Endothelial cell of umbilical vein (primary cell): ENCODE data around the gene ZNF423. TPM values are rescaled to one million over a fixed set of nuclear protein-coding genes. Genes with fewer than 3 reads are reported as not detected.

Experiments
- BruUV-seq: library from RNA; stranded (reverse); fragments of 400-500 nt; replicated peaks from 2 replicates; lab custom pipeline; 2021; lab: Mats Ljungman, UMichigan
- CTCF ChIA-PET: fragments of 300-600, 350-600 bp; sonication (Branson Sonifier 250); formaldehyde crosslinking; loops from one replicate; lab custom pipeline; 2021; ENCODE audit warnings: antibody characterized with exemption, inconsistent platforms; lab: Charles Lee
- POLR2A ChIA-PET: fragments of 300-600, 350-600 bp; sonication (Branson Sonifier 250); formaldehyde crosslinking; loops from one replicate; lab custom pipeline; 2021; ENCODE audit warnings: antibody characterized with exemption, inconsistent platforms; lab: Charles Lee
- DNase-seq: peaks from one replicate; pipeline ENCODE4 v3.0.0-alpha.2; 2011; ENCODE audit warnings: low read depth, low spot score
- FAIRE-seq: peaks from 2 replicates; lab custom pipeline; 2011; peaks lifted over from hg19 to GRCh38; lab: Jason Lieb, UNC
- H2AFZ ChIP-seq: 2 replicates; pipeline ENCODE4 v1.6.0; 2012; ENCODE audit warnings: low read depth, low read length, control low read depth, inconsistent platforms
- H3K27ac ChIP-seq: 2 replicates; pipeline ENCODE4 v1.5.1; 2011; ENCODE audit warnings: low read depth, mild to moderate bottlenecking, control low read depth, low read length, moderate library complexity; ENCODE audit not compliant: insufficient read depth
- H3K27me3 ChIP-seq, 2 experiments: 2 replicates each; pipeline versions ENCODE4 v1.6.0 to v1.6.1; 2011; ENCODE audit warnings: low read length in 2 of 2, mixed read lengths in 1 of 2; ENCODE audit not compliant: control insufficient read depth in 2 of 2, insufficient read depth in 2 of 2
- H3K36me3 ChIP-seq, 2 experiments: 2 replicates in 1 of 2; 3 replicates in 1 of 2; pipeline ENCODE4 v1.5.1; 2011; ENCODE audit warnings: low read length in 2 of 2, mild to moderate bottlenecking in 1 of 2, moderate library complexity in 1 of 2; ENCODE audit not compliant: control insufficient read depth in 2 of 2, insufficient read depth in 2 of 2; ENCODE audit errors: extremely low read depth in 1 of 2
- H3K4me1 ChIP-seq: 3 replicates; pipeline ENCODE4 v1.5.1; 2011; ENCODE audit warnings: mild to moderate bottlenecking, low read length; ENCODE audit not compliant: control insufficient read depth, insufficient read depth; ENCODE audit errors: extremely low read depth
- H3K4me2 ChIP-seq: 2 replicates; pipeline ENCODE4 v1.6.1; 2011; ENCODE audit warnings: low read length, control low read depth, mixed read lengths; ENCODE audit not compliant: insufficient read depth
- H3K4me3 ChIP-seq, 3 experiments: fragments of 200-600 bp in 1 of 3; sonication (generic), shearing (Covaris generic) in 1 of 3; replicated peaks in 1 of 3; 2 replicates each; pipeline ENCODE4 v1.5.1; 2011 to 2016; ENCODE audit warnings: control low read depth in 3 of 3, low read length in 3 of 3, mild to moderate bottlenecking in 2 of 3, inconsistent platforms in 1 of 3, low read depth in 1 of 3, moderate library complexity in 1 of 3; ENCODE audit not compliant: insufficient read depth in 1 of 3
- H3K79me2 ChIP-seq: 2 replicates; pipeline ENCODE4 v1.6.0; 2012; ENCODE audit warnings: low read length, inconsistent platforms; ENCODE audit not compliant: control insufficient read depth, insufficient read depth
- H3K9ac ChIP-seq: replicated peaks from 2 replicates; pipeline ENCODE3; 2011; ENCODE audit warnings: low read length, control low read depth; ENCODE audit not compliant: insufficient read depth; ENCODE audit errors: extremely low read depth
- H3K9me1 ChIP-seq: replicated peaks from 3 replicates; pipeline ENCODE4 v1.6.0; 2011; ENCODE audit warnings: mild to moderate bottlenecking, low read length; ENCODE audit not compliant: control insufficient read depth, insufficient read depth; ENCODE audit errors: extremely low read depth
- H3K9me3 ChIP-seq: replicated peaks from 2 replicates; pipeline ENCODE4 v1.5.1; 2012; ENCODE audit warnings: low read length, inconsistent platforms; ENCODE audit not compliant: control insufficient read depth, insufficient read depth
- H4K20me1 ChIP-seq: replicated peaks from 2 replicates; pipeline ENCODE3; 2011; ENCODE audit warnings: mild to moderate bottlenecking, low read length; ENCODE audit not compliant: control insufficient read depth, insufficient read depth; ENCODE audit errors: extremely low read depth
- EZH2 ChIP-seq: IDR thresholded peaks from 2 replicates; pipeline ENCODE4 v1.6.1; 2012; ENCODE audit warnings: borderline replicate concordance, low read depth, mild to moderate bottlenecking, moderate library complexity, low read length, inconsistent platforms; ENCODE audit not compliant: severe bottlenecking
- FOS ChIP-seq: IDR thresholded peaks from 2 replicates; pipeline ENCODE4 v1.6.1; 2011; ENCODE audit warnings: mild to moderate bottlenecking, low read length, moderate library complexity, borderline replicate concordance; ENCODE audit not compliant: insufficient read depth
- GATA2 ChIP-seq: IDR thresholded peaks from 2 replicates; pipeline ENCODE4 v1.7.0; 2011; ENCODE audit warnings: low read depth, mild to moderate bottlenecking, moderate library complexity, mixed read lengths, low read length; ENCODE audit not compliant: insufficient read length, insufficient read depth
- JUN ChIP-seq: IDR thresholded peaks from 2 replicates; pipeline ENCODE4 v1.6.1; 2011; ENCODE audit warnings: borderline replicate concordance, low read depth; ENCODE audit not compliant: insufficient read length, insufficient read depth
- MYC ChIP-seq: IDR thresholded peaks from one replicate; pipeline ENCODE4 v1.6.1; 2011; ENCODE audit warnings: mild to moderate bottlenecking, low read depth, low read length
- POLR2A ChIP-seq: IDR thresholded peaks from 2 replicates; pipeline ENCODE4 v1.6.1; 2012; ENCODE audit warnings: low read depth, mild to moderate bottlenecking, control low read depth, low read length
- POLR2AphosphoS5 ChIP-seq: IDR thresholded peaks from 2 replicates; pipeline ENCODE4 v1.6.1; 2012; ENCODE audit warnings: low read depth, mild to moderate bottlenecking, control low read depth, low read length, moderate library complexity; ENCODE audit not compliant: insufficient read depth
- dilution Hi-C: fragments of 300-500 bp; cut with MboI; formaldehyde crosslinking; loops from one replicate; pipeline ENCODE4 v1.15.0; 2019; ENCODE audit warnings: low sequenced_read_pairs; ENCODE audit not compliant: extremely low pct_ligation_motif_present
- intact Hi-C: fragments of 100-400 bp; cut with micrococcal nuclease; formaldehyde crosslinking; loops from one replicate; pipeline ENCODE4 v1.10.0; 2022
- polyA plus RNA-seq, 4 experiments: library from polyadenylated mRNA; depleted of rRNA in 3 of 4; stranded (reverse) in 3 of 4; unstranded in 1 of 4; fragments of >200 nt; gene quantifications; 2 replicates each; pipeline versions ENCODE4 v1.2.1 to v1.2.3, GENCODE V29; 2011 to 2012; ENCODE audit warnings: missing spikeins in 1 of 4
- total RNA-seq: library from RNA; stranded (reverse); gene quantifications from 2 replicates; pipeline ENCODE4 v1.2.3, GENCODE V29; 2021
- TF ChIP-seq, protein P1 (sequence below), 2 donors: IDR thresholded peaks; 1 replicate in 1 of 2; 2 replicates in 1 of 2; pipeline ENCODE4 v1.5.1; 2011; ENCODE audit warnings: low read length in 2 of 2, mild to moderate bottlenecking in 2 of 2, moderate library complexity in 2 of 2, control low read depth in 1 of 2, inconsistent platforms in 1 of 2, low read depth in 1 of 2; ENCODE audit not compliant: insufficient read depth in 1 of 2; ENCODE audit errors: extremely low read depth in 1 of 2
- TF ChIP-seq, protein P2 (sequence below): IDR thresholded peaks from 2 replicates; pipeline ENCODE4 v1.6.1; 2011; ENCODE audit not compliant: insufficient read depth, insufficient read length

Gene ZNF423
- total and polyA plus RNA-seq, 2 donors (not counting 3 experiments of a cell fraction or from before 2014, with no cell fraction given): 2.2 to 8.1 TPM

DNA sequence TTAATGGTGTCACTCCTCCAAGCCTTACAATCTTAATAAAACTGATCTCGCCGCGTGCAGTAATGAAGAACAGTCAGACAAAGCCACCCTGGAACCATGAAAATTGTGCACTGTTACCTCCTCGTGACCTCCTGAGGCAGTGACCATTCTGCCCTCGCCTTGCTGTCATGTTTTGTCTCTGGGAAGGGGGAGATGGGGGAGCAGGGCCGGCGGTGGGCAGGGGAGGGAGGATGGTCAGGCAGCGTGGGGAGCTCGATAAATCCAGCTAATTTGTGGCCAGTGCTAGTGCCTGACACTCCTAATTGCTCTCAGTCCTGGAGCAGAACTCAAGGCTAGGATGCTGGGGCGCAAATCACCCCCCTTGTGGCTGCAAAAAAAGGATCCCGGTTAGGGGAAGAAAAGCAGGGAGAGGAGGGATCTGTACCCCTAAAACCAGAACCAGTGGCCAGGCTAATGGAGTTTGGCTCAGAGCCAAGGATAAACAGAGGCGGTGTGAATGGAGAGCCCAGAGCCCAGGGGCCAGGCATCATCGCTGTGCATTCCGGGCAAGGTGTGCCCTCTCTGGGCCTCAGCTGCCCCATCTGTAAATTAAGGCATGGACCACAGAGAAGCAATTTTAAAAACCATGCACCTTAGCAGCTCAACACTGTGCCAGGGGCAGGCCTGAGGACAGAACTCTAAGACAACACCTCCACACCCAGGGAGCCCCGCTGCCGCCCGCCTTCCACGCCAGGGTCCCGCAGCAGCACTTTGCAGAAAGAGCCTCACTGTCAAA lies 113.3 kb downstream of the ZNF423 start:
- POLR2A ChIA-PET: no interaction called here
- BruUV-seq: no TSS peak
- peaks cover 0 to 2% of the 10 kb centered on the region in 2 experiments for H3K27me3 ChIP-seq
- no peaks in the 10 kb centered on the region for H3K4me1 ChIP-seq
- H3K4me2 ChIP-seq: no peak overlapping the region
- TF ChIP-seq POLR2AphosphoS5: no peak
- TF ChIP-seq, protein P1, sequence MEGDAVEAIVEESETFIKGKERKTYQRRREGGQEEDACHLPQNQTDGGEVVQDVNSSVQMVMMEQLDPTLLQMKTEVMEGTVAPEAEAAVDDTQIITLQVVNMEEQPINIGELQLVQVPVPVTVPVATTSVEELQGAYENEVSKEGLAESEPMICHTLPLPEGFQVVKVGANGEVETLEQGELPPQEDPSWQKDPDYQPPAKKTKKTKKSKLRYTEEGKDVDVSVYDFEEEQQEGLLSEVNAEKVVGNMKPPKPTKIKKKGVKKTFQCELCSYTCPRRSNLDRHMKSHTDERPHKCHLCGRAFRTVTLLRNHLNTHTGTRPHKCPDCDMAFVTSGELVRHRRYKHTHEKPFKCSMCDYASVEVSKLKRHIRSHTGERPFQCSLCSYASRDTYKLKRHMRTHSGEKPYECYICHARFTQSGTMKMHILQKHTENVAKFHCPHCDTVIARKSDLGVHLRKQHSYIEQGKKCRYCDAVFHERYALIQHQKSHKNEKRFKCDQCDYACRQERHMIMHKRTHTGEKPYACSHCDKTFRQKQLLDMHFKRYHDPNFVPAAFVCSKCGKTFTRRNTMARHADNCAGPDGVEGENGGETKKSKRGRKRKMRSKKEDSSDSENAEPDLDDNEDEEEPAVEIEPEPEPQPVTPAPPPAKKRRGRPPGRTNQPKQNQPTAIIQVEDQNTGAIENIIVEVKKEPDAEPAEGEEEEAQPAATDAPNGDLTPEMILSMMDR (IDR thresholded peaks at IDR 0.05; ENCODE audit: extremely low read depth in 1 of 2, insufficient read depth in 1 of 2, low read depth in 1 of 2, low read length in 2 of 2): no peak
- no peak for TF ChIP-seq FOS
- no peak for TF ChIP-seq GATA2
- TF ChIP-seq POLR2A: no peak
- no peak for TF ChIP-seq JUN
- TF ChIP-seq EZH2: no peak
- TF ChIP-seq, protein P2, sequence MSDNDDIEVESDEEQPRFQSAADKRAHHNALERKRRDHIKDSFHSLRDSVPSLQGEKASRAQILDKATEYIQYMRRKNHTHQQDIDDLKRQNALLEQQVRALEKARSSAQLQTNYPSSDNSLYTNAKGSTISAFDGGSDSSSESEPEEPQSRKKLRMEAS: no peak
- no peak for TF ChIP-seq MYC
- FAIRE-seq (no peak), DNase-seq (no peak)
- no peaks in the 10 kb centered on the region for H3K9me3 ChIP-seq
- no peak overlapping the region for H3K9ac ChIP-seq
- H2AFZ ChIP-seq: no peak overlapping the region
- dilution Hi-C loops: no loop called here
- no peak overlapping the region for H3K4me3 ChIP-seq
- no peaks in the 10 kb centered on the region for H3K36me3 ChIP-seq
- no peak overlapping the region for H3K27ac ChIP-seq
- CTCF ChIA-PET: no interaction called here
- H4K20me1 ChIP-seq: no peaks in the 10 kb centered on the region
- H3K9me1 ChIP-seq: no peaks in the 10 kb centered on the region
- intact Hi-C loops: no loop called here
- no peaks in the 10 kb centered on the region for H3K79me2 ChIP-seq
